Vagina (tissue), 2 donors: ENCODE measurements around the gene OSBPL10.

Experiments used
- POLR2A ChIP-seq, 2 donors: fragments of 450-650 bp; IDR thresholded peaks; one replicate each; pipeline ENCODE4 v1.6.1; 2017; ENCODE audit warnings: antibody characterized with exemption in 2 of 2, mild to moderate bottlenecking in 2 of 2, moderate library complexity in 2 of 2
- POLR2AphosphoS5 ChIP-seq, 2 donors: sonication (generic); formaldehyde crosslinking; IDR thresholded peaks; one replicate each; pipeline ENCODE4 v1.9.0; 2017; ENCODE audit warnings: antibody characterized with exemption in 2 of 2, mild to moderate bottlenecking in 2 of 2, low read depth in 1 of 2; ENCODE audit not compliant: insufficient read depth in 1 of 2
- TF ChIP-seq, protein P1 (sequence below), 3 experiments: fragments of 450-650 bp in 2 of 3; fragments of 200-600 bp in 1 of 3; sonication (generic) in 1 of 3; IDR thresholded peaks; one replicate each; pipeline ENCODE4 v1.5.1; 2017 to 2019; ENCODE audit warnings: antibody characterized with exemption in 3 of 3, mild to moderate bottlenecking in 2 of 3, moderate library complexity in 2 of 3

DNA sequence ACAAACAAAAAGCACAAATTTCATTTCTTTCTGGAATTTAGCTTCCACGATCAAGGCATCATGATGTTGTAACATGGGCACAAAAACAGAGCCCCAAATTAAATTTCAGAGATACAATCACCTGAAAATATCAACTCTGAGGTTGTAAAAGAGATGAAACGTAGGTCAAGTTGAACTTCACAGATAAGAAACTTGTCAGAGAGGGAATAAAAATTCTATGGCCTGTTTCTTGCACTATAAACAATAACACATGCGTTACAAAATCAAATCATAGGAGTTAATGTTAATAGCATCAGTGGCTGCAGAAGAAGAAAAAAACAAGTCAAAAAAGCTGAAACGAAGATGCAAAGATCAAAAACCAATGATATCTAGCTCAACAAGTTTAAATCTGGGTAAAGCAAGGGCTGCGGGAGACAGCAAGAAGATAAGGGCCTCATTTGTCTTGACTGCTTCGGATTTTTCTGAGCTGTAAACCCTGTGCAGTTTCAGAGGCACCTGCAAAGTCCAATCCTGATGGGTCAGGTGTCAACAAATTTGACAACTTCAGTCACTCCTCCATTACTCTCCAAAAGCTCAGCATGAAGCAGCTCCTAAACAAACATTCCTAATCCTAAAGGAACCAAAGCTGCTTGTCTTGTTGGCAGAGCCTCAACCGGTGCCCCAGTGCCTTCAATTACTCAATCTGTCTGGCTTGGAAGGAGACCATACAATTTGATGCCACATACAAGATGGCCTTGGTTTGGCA is 228.6 kb downstream of the OSBPL10 start:
- TF ChIP-seq, protein P1, sequence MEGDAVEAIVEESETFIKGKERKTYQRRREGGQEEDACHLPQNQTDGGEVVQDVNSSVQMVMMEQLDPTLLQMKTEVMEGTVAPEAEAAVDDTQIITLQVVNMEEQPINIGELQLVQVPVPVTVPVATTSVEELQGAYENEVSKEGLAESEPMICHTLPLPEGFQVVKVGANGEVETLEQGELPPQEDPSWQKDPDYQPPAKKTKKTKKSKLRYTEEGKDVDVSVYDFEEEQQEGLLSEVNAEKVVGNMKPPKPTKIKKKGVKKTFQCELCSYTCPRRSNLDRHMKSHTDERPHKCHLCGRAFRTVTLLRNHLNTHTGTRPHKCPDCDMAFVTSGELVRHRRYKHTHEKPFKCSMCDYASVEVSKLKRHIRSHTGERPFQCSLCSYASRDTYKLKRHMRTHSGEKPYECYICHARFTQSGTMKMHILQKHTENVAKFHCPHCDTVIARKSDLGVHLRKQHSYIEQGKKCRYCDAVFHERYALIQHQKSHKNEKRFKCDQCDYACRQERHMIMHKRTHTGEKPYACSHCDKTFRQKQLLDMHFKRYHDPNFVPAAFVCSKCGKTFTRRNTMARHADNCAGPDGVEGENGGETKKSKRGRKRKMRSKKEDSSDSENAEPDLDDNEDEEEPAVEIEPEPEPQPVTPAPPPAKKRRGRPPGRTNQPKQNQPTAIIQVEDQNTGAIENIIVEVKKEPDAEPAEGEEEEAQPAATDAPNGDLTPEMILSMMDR (IDR thresholded peaks at IDR 0.05) = no peak
- TF ChIP-seq POLR2A (IDR thresholded peaks at IDR 0.05) (no peak), POLR2AphosphoS5 (IDR thresholded peaks at IDR 0.05; ENCODE audit: insufficient read depth in 1 of 2, low read depth in 1 of 2) (no peak)
